GM06990 (cell line): ENCODE data around the gene H3-3A.
A peak's percentile ranks its signal among the peaks of the same experiment; 100 is the strongest.

Source experiments
- DNase-seq: peaks from one replicate; pipeline ENCODE4 v3.0.0-alpha.2; 2011; ENCODE audit not compliant: insufficient read length; ENCODE audit errors: extremely low read depth
- H3K27me3 ChIP-seq: replicated peaks from 2 replicates; pipeline ENCODE4 v1.6.0; 2011; ENCODE audit warnings: low read length; ENCODE audit not compliant: control insufficient read depth, insufficient read depth
- H3K36me3 ChIP-seq: 2 replicates; pipeline ENCODE4 v1.5.1; 2011; ENCODE audit warnings: low read length; ENCODE audit not compliant: control insufficient read depth, insufficient read depth
- H3K4me3 ChIP-seq: replicated peaks from 2 replicates; pipeline ENCODE4 v1.5.1; 2011; ENCODE audit warnings: low read depth, mild to moderate bottlenecking, control low read depth, low read length
- CTCF ChIP-seq: IDR thresholded peaks from 2 replicates; pipeline ENCODE4 v1.5.1; 2011; ENCODE audit warnings: low read length, control low read depth, mild to moderate bottlenecking, inconsistent platforms; ENCODE audit not compliant: insufficient read depth, poor library complexity, severe bottlenecking

Gene H3-3A

GRCh38 chr1:226078374-226078773, 15.9 kb downstream of the H3-3A start:
- no peak for TF ChIP-seq CTCF
- DNase-seq: no peak
- Histone ChIP-seq H3K36me3 (peaks cover 3% of the 10 kb centered on the region), H3K4me3 (no peak overlapping the region), H3K27me3 (no peaks in the 10 kb centered on the region)

- Histone ChIP-seq H3K4me3 (peak overlapping the region; percentile 66), H3K36me3 (no peaks in the 10 kb centered on the region), H3K27me3 (no peaks in the 10 kb centered on the region)
- TF ChIP-seq CTCF: no peak
- DNase-seq: no peak
Measured at GRCh38 chr1:226082587-226082917, 20.0 kb downstream of the H3-3A start.

DNA sequence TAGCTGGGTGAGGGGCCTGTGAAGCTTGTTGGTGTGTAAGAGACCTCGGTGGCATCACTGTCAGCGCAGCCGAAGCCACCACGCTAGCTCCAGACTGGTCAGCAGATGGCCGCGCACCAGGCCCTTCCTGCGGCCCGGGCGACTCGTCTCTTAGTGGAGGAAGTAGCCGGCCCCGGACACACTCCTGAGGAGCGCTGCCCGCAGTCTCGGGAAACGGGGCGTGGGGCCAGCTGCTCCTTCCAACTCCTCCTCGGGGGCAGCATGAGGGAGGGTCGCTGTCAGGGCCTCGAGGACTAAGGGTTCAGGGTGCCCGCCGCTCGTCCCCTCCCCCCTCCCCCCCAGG, 20.4 kb downstream of the H3-3A start:
- no peak for DNase-seq
- peak overlapping the region; percentile 66 for H3K4me3 ChIP-seq
- H3K27me3 ChIP-seq: no peaks in the 10 kb centered on the region
- H3K36me3 ChIP-seq: no peaks in the 10 kb centered on the region
- no peak for TF ChIP-seq CTCF

DNA sequence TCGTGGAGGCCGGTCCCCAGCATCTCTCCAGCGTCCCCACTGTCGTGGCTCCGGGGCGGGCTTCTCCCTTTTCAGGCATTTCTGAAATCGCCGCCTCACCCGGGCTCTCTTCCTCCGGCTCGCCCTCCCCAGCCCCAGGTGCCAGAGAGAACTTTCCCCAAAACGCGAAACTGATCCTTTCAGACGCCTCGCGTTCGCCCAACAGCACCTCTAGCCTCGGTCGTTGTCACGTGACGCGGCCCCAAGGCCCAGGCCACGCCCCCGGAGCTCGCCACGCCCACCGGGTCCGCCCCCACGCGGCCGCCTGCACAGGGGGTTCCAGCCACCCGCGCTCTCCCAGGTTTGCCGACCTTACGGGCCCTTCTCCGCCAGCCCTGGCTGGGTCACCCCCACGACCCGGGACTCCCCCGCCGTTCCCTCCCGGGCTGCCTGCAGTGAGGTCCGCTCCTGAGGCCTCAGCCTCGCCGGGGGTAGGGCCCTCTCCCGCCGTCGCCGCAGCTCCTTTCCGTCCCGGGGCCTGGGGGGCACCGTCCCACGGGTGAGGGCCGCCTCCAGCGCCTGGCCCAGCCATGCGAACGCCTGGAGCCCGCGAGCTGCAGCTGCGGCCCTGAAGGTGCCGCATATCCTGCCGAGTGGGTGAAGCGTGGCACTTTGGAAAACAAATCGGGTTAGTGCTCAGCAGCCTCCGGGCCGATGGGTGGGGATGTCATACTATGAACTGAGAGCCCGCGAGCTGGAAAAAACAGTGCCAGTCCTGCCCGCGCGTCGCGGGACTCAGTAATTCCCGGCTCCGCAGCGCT, 21.0 kb downstream of the H3-3A start:
- no peak for TF ChIP-seq CTCF
- Histone ChIP-seq H3K27me3 (no peaks in the 10 kb centered on the region), H3K36me3 (no peaks in the 10 kb centered on the region), H3K4me3 (peak overlapping the region; percentile 66)
- DNase-seq: peak; percentile 93

- Histone ChIP-seq H3K36me3 (no peaks in the 10 kb centered on the region), H3K27me3 (no peaks in the 10 kb centered on the region), H3K4me3 (no peak overlapping the region)
- TF ChIP-seq CTCF: no peak
- no peak for DNase-seq
Measured at GRCh38 chr1:226085675-226086285, 23.3 kb downstream of the H3-3A start.

DNA sequence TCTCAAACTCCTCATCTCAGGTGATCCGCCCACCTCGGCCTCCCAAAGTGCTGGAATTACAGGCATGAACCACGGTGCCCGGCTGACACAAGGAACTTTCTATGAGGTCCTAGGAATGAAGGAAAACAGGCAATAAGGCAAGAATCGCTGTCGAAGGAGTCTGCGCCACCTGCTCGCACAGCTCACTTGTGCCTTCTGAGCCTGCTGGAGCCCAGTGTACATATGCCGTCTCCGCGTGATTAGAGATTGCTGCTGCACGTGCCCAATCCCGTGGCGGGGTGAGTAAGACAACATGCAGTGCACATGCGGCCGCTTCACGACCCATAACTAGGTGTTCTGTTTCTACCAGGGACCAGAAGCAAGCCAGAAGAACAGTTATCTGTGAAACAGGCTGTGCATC, 24.3 kb downstream of the H3-3A start:
- no peak for TF ChIP-seq CTCF
- no peak for DNase-seq
- H3K27me3 ChIP-seq: no peaks in the 10 kb centered on the region
- no peak overlapping the region for H3K4me3 ChIP-seq
- no peaks in the 10 kb centered on the region for H3K36me3 ChIP-seq
